ENCODE measurements around the gene KCNB1.

DNA sequence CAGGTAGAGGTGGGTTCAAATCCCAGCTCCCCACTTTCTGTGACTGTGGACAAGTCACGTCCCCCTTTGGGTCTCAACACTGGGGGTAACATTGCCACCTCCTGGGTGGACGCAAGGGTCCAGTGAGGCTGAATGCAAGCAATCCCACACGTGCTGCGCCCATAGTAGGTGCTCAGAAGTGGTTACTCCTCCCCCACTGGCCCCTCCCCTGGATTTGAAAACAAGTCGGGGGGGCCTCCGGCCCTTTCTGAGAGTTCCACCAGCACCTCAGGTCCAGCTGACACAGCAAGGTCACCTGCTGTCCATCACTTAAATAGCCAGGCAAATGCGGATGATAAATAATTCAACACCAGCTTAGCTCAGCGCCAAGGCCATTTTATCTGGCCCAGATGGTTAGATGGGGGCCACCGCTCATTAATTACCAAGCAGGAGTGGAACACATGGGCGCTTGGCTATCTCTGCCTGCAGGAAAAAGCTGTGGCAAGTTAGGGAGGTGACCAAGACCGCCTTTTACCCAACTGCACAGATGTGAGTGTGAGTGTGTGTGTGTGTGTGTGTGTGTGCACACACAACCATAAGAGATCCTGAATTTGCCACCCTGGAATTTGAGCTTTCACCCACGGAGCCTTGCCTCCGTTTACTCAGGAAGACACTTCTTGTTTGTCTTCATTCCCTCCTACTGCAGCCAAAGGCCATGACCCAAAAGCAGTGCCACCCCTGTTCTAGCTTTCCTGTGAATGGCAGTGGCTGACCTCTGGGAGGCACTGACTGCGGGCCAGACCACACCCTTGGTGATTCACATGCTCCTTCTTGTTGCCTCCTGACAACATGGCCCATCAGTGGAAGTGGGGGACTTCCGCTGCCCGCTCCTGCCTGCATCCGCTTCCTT is 34.7 kb upstream of the KCNB1 start:
- TF ChIP-seq, protein P1, sequence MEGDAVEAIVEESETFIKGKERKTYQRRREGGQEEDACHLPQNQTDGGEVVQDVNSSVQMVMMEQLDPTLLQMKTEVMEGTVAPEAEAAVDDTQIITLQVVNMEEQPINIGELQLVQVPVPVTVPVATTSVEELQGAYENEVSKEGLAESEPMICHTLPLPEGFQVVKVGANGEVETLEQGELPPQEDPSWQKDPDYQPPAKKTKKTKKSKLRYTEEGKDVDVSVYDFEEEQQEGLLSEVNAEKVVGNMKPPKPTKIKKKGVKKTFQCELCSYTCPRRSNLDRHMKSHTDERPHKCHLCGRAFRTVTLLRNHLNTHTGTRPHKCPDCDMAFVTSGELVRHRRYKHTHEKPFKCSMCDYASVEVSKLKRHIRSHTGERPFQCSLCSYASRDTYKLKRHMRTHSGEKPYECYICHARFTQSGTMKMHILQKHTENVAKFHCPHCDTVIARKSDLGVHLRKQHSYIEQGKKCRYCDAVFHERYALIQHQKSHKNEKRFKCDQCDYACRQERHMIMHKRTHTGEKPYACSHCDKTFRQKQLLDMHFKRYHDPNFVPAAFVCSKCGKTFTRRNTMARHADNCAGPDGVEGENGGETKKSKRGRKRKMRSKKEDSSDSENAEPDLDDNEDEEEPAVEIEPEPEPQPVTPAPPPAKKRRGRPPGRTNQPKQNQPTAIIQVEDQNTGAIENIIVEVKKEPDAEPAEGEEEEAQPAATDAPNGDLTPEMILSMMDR (IDR thresholded peaks at IDR 0.05) = no peak
- no peak for TF ChIP-seq POLR2A (IDR thresholded peaks at IDR 0.05)
